Measurements from ENCODE around the gene OMD. TPM values are rescaled to one million over a fixed set of nuclear protein-coding genes. Genes with fewer than 3 reads are reported as not detected.

Gene OMD
- total and polyA plus RNA-seq, 2 of the 8 experiments (the other 6 are each of a cell fraction or from before 2014, with no cell fraction given), result not detected

DNA sequence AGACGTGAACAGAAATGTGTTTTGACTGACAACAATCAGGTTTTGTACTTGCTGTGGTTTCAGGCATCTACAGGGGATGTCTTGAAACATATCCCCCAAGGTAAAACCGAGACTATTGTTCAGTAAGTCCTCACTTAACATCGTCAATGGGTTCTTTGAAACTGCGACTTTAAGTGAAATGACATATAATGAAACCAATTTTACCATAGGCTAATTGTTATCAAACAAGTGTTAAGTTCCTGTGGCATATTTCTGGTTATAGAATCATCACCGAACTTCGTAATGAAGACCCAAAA is 16.4 kb upstream of the OMD start:
- no peak overlapping the region for H3K56ac ChIP-seq (replicated peaks; ENCODE audit: insufficient read length, low read depth, low read length)
- no peaks in the 10 kb centered on the region for H3K79me2 ChIP-seq (ENCODE audit: control insufficient read depth in 1 of 2, insufficient read depth in 2 of 2, low read length in 2 of 2)
- H4K5ac ChIP-seq (ENCODE audit: insufficient read length, low read depth, low read length), result no peak overlapping the region
- H3K79me1 ChIP-seq (ENCODE audit: low read depth, low read length), result no peaks in the 10 kb centered on the region
- H3K4ac ChIP-seq (replicated peaks; ENCODE audit: insufficient read length, low read depth, low read length), result no peak overlapping the region
- no peak overlapping the region for H3K14ac ChIP-seq (ENCODE audit: insufficient read length)
- no peak overlapping the region for H2BK20ac ChIP-seq (ENCODE audit: low read length)
- H3K27ac ChIP-seq (ENCODE audit: low read depth, low read length), result no peak overlapping the region
- FAIRE-seq (no peak), DNase-seq (ENCODE audit: low read depth in 1 of 2, low spot score in 2 of 2) (no peak)
- no peaks in the 10 kb centered on the region for H3K23me2 ChIP-seq (ENCODE audit: low read depth, low read length)
- H2AK5ac ChIP-seq (ENCODE audit: low read depth, low read length), result no peak overlapping the region
- ChIA-PET POLR2A (ENCODE audit: partially characterized antibody) (no interaction called here), CTCF (ENCODE audit: partially characterized antibody) (interaction anchor here (0.6 to 0.9 kb wide), 2 partner anchors 8 to 87 kb away, joined by 3 read pairs; no protein-coding TSS in a partner anchor)
- no peak overlapping the region for H3K4me2 ChIP-seq (ENCODE audit: insufficient read depth in 1 of 2, low read depth in 2 of 2, low read length in 2 of 2)
- H2BK15ac ChIP-seq (ENCODE audit: low read length), result no peak overlapping the region
- H3K9me3 ChIP-seq (ENCODE audit: insufficient read depth in 2 of 2, low read depth in 1 of 2, low read length in 1 of 2), result no peaks in the 10 kb centered on the region; a peak in 1 of 4 replicates
- no peaks in the 10 kb centered on the region for H3K36me3 ChIP-seq (ENCODE audit: control insufficient read depth in 2 of 4, insufficient read depth in 4 of 4, low read length in 3 of 4)
- H3K4me1 ChIP-seq (replicated peaks in 1 of 4; ENCODE audit: control insufficient read depth in 3 of 4, insufficient read depth in 4 of 4, low read length in 3 of 4), result no peaks in the 10 kb centered on the region
- WGBS, 2 experiments (ENCODE audit: extremely low coverage in 1 of 2, insufficient coverage in 1 of 2, insufficient read length in 1 of 2, insufficient replicate concordance in 2 of 2, low coverage in 1 of 2, low lambda C conversion rate in 2 of 2, missing lambda C conversion rate in 1 of 2), result 95% methylated on average over 6 of the region's 6 CpGs; no CpG with 5 or more reads in 1 of the 2 experiments
- H4K20me1 ChIP-seq (replicated peaks in 1 of 2; ENCODE audit: control insufficient read depth in 1 of 2, insufficient read depth in 2 of 2, low read length in 2 of 2), result no peaks in the 10 kb centered on the region
- no peak overlapping the region for H3K18ac ChIP-seq (ENCODE audit: extremely low read depth, low read length)
- H2BK5ac ChIP-seq (ENCODE audit: low read depth, low read length), result no peak overlapping the region
- H2AFZ ChIP-seq (ENCODE audit: low read length), result no peak overlapping the region
- H3K9ac ChIP-seq (replicated peaks in 1 of 4; ENCODE audit: extremely low read depth in 1 of 4, low read depth in 3 of 4, low read length in 3 of 4), result no peak overlapping the region
- no peak overlapping the region for H3K4me3 ChIP-seq (ENCODE audit: extremely low read depth in 1 of 4, insufficient read depth in 2 of 4, low read depth in 3 of 4, low read length in 4 of 4)
- H2BK120ac ChIP-seq (replicated peaks; ENCODE audit: low read depth, low read length), result no peak overlapping the region
- H4K8ac ChIP-seq (ENCODE audit: extremely low read depth, insufficient read depth, low read length), result no peak overlapping the region
- no peak overlapping the region for H2BK12ac ChIP-seq (ENCODE audit: low read depth, low read length)
- H3K23ac ChIP-seq (ENCODE audit: insufficient read length), result no peak overlapping the region
- H3K27me3 ChIP-seq (replicated peaks in 1 of 4; ENCODE audit: control insufficient read depth in 3 of 4, extremely low read depth in 1 of 4, insufficient read depth in 3 of 4, low read length in 3 of 4), result no peaks in the 10 kb centered on the region
- no peak overlapping the region for H4K91ac ChIP-seq (replicated peaks; ENCODE audit: insufficient read length, low read length)
- TF ChIP-seq SIN3A (conservative IDR thresholded peaks at IDR 0.05 in 1 of 2, IDR thresholded peaks at IDR 0.05 in 1 of 2; ENCODE audit: low read depth in 1 of 2, low read length in 2 of 2) (no peak), TEAD4 (IDR thresholded peaks at IDR 0.05; ENCODE audit: low read depth, low read length) (no peak), SAP30 (IDR thresholded peaks at IDR 0.05; ENCODE audit: insufficient read depth, insufficient replicate concordance, low read length) (no peak), CEBPB (IDR thresholded peaks at IDR 0.05; ENCODE audit: low read depth, low read length) (no peak), SP2 (IDR thresholded peaks at IDR 0.05; ENCODE audit: low read length) (no peak), EZH2 (IDR thresholded peaks at IDR 0.05; ENCODE audit: low read depth, low read length, severe bottlenecking) (no peak), RAD21 (IDR thresholded peaks at IDR 0.05 in 1 of 2, conservative IDR thresholded peaks at IDR 0.05 in 1 of 2; ENCODE audit: low read depth in 2 of 2, low read length in 2 of 2) (no peak), YY1 (IDR thresholded peaks at IDR 0.05; ENCODE audit: low read depth, low read length) (no peak), JUN (IDR thresholded peaks at IDR 0.05; ENCODE audit: low read depth, low read length) (no peak), HDAC6 (IDR thresholded peaks at IDR 0.05; ENCODE audit: low read depth, low read length) (no peak), BRCA1 (IDR thresholded peaks at IDR 0.05; ENCODE audit: low read depth, low read length) (no peak), KDM4A (IDR thresholded peaks at IDR 0.05; ENCODE audit: low read depth, low read length, severe bottlenecking) (no peak), RXRA (IDR thresholded peaks at IDR 0.05; ENCODE audit: insufficient read depth, low read depth, low read length) (no peak), TCF12 (IDR thresholded peaks at IDR 0.05; ENCODE audit: low read depth, low read length) (no peak), BACH1 (IDR thresholded peaks at IDR 0.05; ENCODE audit: low read length) (no peak), NRF1 (IDR thresholded peaks at IDR 0.05; ENCODE audit: low read depth, low read length) (no peak)

All from H1 (cell line).